AG04450 (cell line): Measurements from ENCODE around the gene FCER1G. TPM values are rescaled to one million over a fixed set of nuclear protein-coding genes. Genes with fewer than 3 reads are reported as not detected.

Source experiments
- CTCF ChIA-PET: fragments of 300-600, 350-600 bp; formaldehyde crosslinking; extraction: SDS; loops from one replicate; lab custom pipeline; 2022; ENCODE audit warnings: antibody characterized with exemption, inconsistent platforms; lab: Charles Lee
- POLR2A ChIA-PET: fragments of 350-600 bp; formaldehyde crosslinking; extraction: SDS; loops from one replicate; lab custom pipeline; 2021; ENCODE audit warnings: antibody characterized with exemption, inconsistent platforms; lab: Yijun Ruan, JAX
- DNase-seq: peaks from one replicate; pipeline ENCODE4 v3.0.0-alpha.2; 2011; ENCODE audit warnings: low read depth, low spot score
- H3K27ac ChIP-seq: one replicate; pipeline ENCODE4 v1.5.1; 2012; ENCODE audit warnings: low read depth, low read length, control low read depth
- H3K27me3 ChIP-seq: one replicate; pipeline ENCODE4 v1.6.0; 2012; ENCODE audit warnings: low read length; ENCODE audit not compliant: control insufficient read depth, insufficient read depth
- H3K4me3 ChIP-seq: 2 replicates; pipeline ENCODE4 v1.5.1; 2011; ENCODE audit warnings: mild to moderate bottlenecking, low read depth, low read length, control low read depth
- H3K9me3 ChIP-seq: 2 replicates; pipeline ENCODE4 v1.5.1; 2012; ENCODE audit warnings: low read length; ENCODE audit not compliant: control insufficient read depth, insufficient read depth
- polyA plus RNA-seq: library from polyadenylated mRNA; depleted of rRNA; stranded (reverse); fragments of >200 nt; gene quantifications from 2 replicates; pipeline ENCODE4 v1.2.3, GENCODE V29; 2011
- TF ChIP-seq, protein P1 (sequence below): IDR thresholded peaks from 2 replicates; pipeline ENCODE4 v1.5.1; 2011; ENCODE audit warnings: low read depth, low read length, control low read depth, inconsistent platforms

FCER1G gene
- polyA plus RNA-seq, 1 experiment = 0.66 TPM

DNA sequence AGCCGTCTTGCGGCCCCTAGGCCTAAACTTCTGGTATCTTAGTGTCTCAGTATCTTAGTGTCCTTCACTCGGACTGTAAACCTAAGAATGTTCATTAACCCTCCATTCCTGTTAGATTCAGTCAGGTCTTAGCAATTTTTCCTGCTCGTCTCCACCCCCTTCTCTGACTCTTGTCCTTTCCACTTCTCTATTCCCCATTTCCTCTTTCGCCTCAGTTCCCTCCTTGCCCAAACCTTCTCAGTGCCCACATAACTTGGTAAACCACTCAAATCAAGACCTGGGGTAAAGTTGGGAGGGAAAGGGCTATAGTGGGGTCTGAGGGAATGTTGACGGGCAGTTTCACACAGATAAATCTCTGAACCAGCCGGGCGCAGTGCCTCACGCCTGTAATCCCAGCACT lies 726 bp upstream of the FCER1G start:
- TF ChIP-seq, protein P1, sequence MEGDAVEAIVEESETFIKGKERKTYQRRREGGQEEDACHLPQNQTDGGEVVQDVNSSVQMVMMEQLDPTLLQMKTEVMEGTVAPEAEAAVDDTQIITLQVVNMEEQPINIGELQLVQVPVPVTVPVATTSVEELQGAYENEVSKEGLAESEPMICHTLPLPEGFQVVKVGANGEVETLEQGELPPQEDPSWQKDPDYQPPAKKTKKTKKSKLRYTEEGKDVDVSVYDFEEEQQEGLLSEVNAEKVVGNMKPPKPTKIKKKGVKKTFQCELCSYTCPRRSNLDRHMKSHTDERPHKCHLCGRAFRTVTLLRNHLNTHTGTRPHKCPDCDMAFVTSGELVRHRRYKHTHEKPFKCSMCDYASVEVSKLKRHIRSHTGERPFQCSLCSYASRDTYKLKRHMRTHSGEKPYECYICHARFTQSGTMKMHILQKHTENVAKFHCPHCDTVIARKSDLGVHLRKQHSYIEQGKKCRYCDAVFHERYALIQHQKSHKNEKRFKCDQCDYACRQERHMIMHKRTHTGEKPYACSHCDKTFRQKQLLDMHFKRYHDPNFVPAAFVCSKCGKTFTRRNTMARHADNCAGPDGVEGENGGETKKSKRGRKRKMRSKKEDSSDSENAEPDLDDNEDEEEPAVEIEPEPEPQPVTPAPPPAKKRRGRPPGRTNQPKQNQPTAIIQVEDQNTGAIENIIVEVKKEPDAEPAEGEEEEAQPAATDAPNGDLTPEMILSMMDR = no peak
- POLR2A ChIA-PET = no interaction called here
- no peak for DNase-seq
- Histone ChIP-seq H3K27me3 (no peaks in the 10 kb centered on the region), H3K9me3 (no peaks in the 10 kb centered on the region), H3K27ac (no peak overlapping the region), H3K4me3 (no peak overlapping the region)
- CTCF ChIA-PET = interaction anchor here (0.7 to 7.0 kb wide), 2 partner anchors 12 to 44 kb away, joined by 10 to 126 read pairs; partner anchors contain the start of genes APOA2 and TOMM40L

DNA sequence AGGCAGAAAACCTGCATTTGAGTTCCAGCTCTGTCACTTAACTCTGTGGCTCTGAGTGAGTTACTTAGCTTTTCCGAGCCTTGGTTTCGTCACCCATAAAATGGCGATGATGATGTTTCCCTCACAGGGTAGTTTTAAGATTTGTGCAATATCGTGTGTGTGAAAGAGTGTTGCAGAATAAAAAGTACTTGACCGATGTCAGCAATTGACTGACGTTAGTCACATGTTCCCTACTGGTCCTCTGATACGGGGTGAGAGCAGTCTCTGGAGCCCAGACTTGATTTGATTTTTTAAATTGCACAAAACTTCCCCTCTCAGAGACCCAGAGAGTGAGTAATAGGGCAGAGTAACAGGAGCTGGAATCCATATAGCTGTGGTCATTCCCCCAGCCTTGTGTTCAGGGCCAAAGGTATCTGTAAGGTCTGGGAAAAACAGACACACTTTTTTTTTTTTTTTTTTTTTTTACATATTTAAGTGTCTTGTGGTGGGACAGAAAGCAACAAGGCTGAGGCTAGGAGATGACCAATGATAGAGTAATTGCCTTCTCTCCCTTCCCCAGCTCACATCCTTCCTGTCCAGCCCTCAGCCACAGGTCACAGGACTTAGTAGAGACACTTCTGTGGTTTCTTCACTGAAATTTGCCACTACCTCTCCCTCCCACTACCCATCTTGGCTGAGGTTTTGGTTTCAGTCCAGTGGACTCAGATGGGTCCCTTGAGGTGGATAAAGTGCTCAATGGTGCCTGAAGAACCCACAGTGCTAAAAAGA lies 2.0 kb downstream of the FCER1G start:
- POLR2A ChIA-PET = interaction anchor here (0.6 to 2.3 kb wide), 4 partner anchors 9 to 18 kb away, joined by 3 to 9 read pairs (median 6); partner anchors contain the start of genes ADAMTS4, NDUFS2 and TOMM40L
- no peaks in the 10 kb centered on the region for H3K27me3 ChIP-seq
- H3K27ac ChIP-seq = peak overlapping the region; percentile 69
- CTCF ChIA-PET = interaction anchor here (0.6 to 3.5 kb wide), 7 partner anchors 9 to 1303 kb away, joined by 3 to 62 read pairs (median 5); partner anchors contain the start of gene TOMM40L
- TF ChIP-seq, protein P1 = no peak
- no peak overlapping the region for H3K4me3 ChIP-seq
- no peaks in the 10 kb centered on the region for H3K9me3 ChIP-seq
- no peak for DNase-seq

DNA sequence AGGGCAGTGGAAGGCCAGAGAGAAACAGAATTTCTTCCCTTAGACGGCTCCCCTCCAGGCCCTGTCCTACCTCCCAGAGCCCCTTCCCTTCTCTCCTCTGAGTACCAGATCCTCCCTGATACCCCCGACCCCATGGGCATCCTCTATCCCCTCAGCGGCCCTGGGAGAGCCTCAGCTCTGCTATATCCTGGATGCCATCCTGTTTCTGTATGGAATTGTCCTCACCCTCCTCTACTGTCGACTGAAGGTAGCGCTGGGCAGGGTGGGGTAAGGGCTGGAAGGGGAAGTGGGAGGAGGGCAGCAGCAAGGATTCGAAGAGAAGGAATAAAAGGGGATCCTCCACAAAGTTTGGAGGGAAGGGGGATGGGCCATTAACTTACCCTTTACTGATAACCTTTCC lies 2.7 kb downstream of the FCER1G start:
- DNase-seq = no peak
- ChIA-PET POLR2A (no interaction called here), CTCF (interaction anchor here (1.9 to 3.5 kb wide), 3 partner anchors 7 to 164 kb away, joined by 13 to 62 read pairs (median 14); partner anchors contain the start of gene TOMM40L)
- H3K9me3 ChIP-seq = no peaks in the 10 kb centered on the region
- H3K27me3 ChIP-seq = no peaks in the 10 kb centered on the region
- TF ChIP-seq, protein P1 = no peak
- H3K4me3 ChIP-seq = no peak overlapping the region
- H3K27ac ChIP-seq = peak overlapping the region; percentile 21

DNA sequence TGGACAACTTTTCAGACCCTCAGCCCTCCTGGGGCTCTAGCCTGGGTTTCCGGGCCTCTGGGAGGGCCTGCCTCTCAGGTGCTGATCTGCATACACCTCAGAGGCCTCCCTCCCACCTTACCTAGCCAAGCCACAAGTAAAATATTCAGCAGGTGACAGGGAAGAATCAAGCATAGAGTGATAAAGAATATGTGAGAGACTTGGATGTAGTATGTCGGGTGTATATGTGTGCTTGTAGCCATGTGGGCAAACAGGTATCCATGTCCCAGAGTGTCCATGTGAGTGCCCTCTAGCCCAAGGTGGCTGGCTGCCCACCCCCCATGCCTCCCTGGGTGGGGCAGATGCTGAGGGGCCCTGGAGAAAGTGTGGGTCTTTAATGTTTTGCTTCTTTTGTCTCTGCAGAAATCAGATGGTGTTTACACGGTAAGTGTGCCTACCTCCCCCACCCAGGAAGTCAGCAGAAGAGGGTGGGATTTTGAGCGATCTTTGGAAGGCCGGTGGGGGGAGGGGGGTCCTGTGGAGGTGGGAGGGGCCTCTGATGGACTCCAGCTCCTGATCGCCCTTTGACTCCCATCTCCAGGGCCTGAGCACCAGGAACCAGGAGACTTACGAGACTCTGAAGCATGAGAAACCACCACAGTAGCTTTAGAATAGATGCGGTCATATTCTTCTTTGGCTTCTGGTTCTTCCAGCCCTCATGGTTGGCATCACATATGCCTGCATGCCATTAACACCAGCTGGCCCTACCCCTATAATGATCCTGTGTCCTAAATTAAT lies 3.4 kb downstream of the FCER1G start:
- Histone ChIP-seq H3K4me3 (no peak overlapping the region), H3K9me3 (no peaks in the 10 kb centered on the region), H3K27ac (no peak overlapping the region), H3K27me3 (no peaks in the 10 kb centered on the region)
- ChIA-PET POLR2A (interaction anchor here (1.7 kb wide), 1 partner anchor 17 kb away, joined by 4 read pairs; the partner anchor contains the start of gene NDUFS2), CTCF (interaction anchor here (1.0 to 1.9 kb wide), 5 partner anchors 8 to 73 kb away, joined by 3 to 13 read pairs (median 4); no protein-coding TSS in a partner anchor)
- TF ChIP-seq, protein P1 = no peak
- no peak for DNase-seq
